PC-9 (cell line): ENCODE measurements around the gene RORB.

ENCODE experiments used
- CTCF ChIP-seq: fragments of 200-600 bp; sonication (generic); conservative IDR thresholded peaks from 2 replicates; pipeline ENCODE4 v1.6.1; 2017; ENCODE audit warnings: mixed run types, antibody characterized with exemption, mild to moderate bottlenecking, moderate library complexity
- EZH2 ChIP-seq: fragments of 200-600 bp; sonication (generic); IDR thresholded peaks from 2 replicates; pipeline ENCODE4 v1.8.0; 2017; ENCODE audit warnings: antibody characterized with exemption, low read depth

GRCh38 chr9:74728176-74728575 is 231.0 kb downstream of the RORB start:
- TF ChIP-seq CTCF (no peak), EZH2 (no peak)
